GM12865 (cell line): Measurements from ENCODE around the gene AHI1.
A peak's percentile ranks its signal among the peaks of the same experiment; 100 is the strongest.

Experiments used
- DNase-seq: peaks from one replicate; pipeline ENCODE4 v3.0.0; 2010; ENCODE audit warnings: low read depth
- H3K4me3 ChIP-seq: 2 replicates; pipeline ENCODE4 v1.5.1; 2011; ENCODE audit warnings: mild to moderate bottlenecking, low read depth, low read length, control low read depth
- CTCF ChIP-seq: IDR thresholded peaks from 2 replicates; pipeline ENCODE4 v1.5.1; 2011; ENCODE audit warnings: low read length, control low read depth, low read depth, inconsistent platforms; ENCODE audit not compliant: insufficient read depth; ENCODE audit errors: missing control alignments

AHI1 gene

GRCh38 chr6:135419162-135419561 lies 78.4 kb downstream of the AHI1 start:
- no peak for DNase-seq
- H3K4me3 ChIP-seq: no peak overlapping the region
- no peak for TF ChIP-seq CTCF

DNA sequence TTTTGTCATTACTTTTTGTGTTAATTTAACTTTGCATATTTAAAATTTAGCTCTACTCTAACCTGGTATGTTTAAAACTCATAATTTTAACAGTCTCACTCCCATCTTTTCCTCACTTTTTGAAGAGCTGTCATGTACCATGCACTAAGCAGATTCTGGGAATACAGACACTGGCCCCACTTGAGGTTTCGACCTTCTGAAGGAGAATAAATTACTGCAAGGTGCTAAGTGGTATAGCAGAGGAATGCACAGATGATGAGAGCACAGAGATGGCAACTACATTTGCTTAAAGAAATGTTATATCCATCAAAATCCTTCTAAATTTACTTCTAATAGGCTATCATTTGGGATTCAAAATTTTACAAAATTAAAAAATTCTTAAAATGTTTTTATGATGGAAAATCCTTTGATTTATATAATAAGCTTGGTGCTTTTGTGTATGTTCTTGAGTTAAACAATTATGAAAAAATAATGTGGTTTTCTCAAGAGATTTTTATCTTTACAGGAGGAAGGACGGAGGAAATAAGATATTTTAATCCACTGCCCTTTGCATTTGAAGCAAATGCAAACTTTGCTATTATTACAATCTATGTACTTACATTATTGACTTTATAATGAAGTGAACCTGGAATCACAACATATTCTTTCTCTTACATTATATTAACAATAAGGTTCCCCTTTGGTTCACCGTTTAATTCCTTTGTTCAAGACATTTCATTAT lies 79.3 kb downstream of the AHI1 start:
- no peak for DNase-seq
- TF ChIP-seq CTCF: no peak
- no peak overlapping the region for H3K4me3 ChIP-seq

GRCh38 chr6:135412761-135413160 lies 84.8 kb downstream of the AHI1 start:
- no peak for DNase-seq
- TF ChIP-seq CTCF: no peak
- no peak overlapping the region for H3K4me3 ChIP-seq

- no peak for DNase-seq
- H3K4me3 ChIP-seq: no peak overlapping the region
- TF ChIP-seq CTCF: no peak
Measured at GRCh38 chr6:135411849-135412248, 85.7 kb downstream of the AHI1 start.

GRCh38 chr6:135411339-135411738 lies 86.2 kb downstream of the AHI1 start:
- peak; percentile 2 for TF ChIP-seq CTCF
- no peak for DNase-seq
- H3K4me3 ChIP-seq: no peak overlapping the region

- H3K4me3 ChIP-seq: no peak overlapping the region
- no peak for TF ChIP-seq CTCF
- no peak for DNase-seq
Measured at GRCh38 chr6:135410856-135411255, 86.7 kb downstream of the AHI1 start.

- no peak for DNase-seq
- TF ChIP-seq CTCF: no peak
- no peak overlapping the region for H3K4me3 ChIP-seq
Measured at GRCh38 chr6:135403584-135403983, 94.0 kb downstream of the AHI1 start.
